Esophagus muscularis mucosa (tissue), 4 donors: ENCODE data around the gene KIF3A. TPM values are rescaled to one million over a fixed set of nuclear protein-coding genes. Genes with fewer than 3 reads are reported as not detected.

Experiments
- DNase-seq: peaks from one replicate; pipeline ENCODE4 v3.0.0-alpha.2; 2017; ENCODE audit errors: extremely low spot score
- H3K27ac ChIP-seq, 4 donors: fragments of 200-600 bp; sonication (generic); replicated peaks in 1 of 4; 1 replicate in 3 of 4; 2 replicates in 1 of 4; pipeline ENCODE4 v1.5.1; 2016 to 2019; ENCODE audit warnings: mild to moderate bottlenecking in 1 of 4
- H3K27me3 ChIP-seq, 4 donors: fragments of 200-600 bp; sonication (generic); one replicate each; pipeline versions ENCODE4 v1.5.1 to v1.6.0; 2016 to 2019
- H3K36me3 ChIP-seq, 4 donors: fragments of 200-600 bp; sonication (generic); one replicate each; pipeline ENCODE4 v1.5.1; 2016 to 2019
- H3K4me1 ChIP-seq, 4 donors: fragments of 200-600 bp; sonication (generic); one replicate each; pipeline ENCODE4 v1.5.1; 2016 to 2019
- H3K4me3 ChIP-seq, 4 donors: fragments of 200-600 bp; sonication (generic); 1 replicate in 2 of 4; 2 replicates in 2 of 4; pipeline ENCODE4 v1.5.1; 2016 to 2019; ENCODE audit warnings: mild to moderate bottlenecking in 4 of 4, moderate library complexity in 1 of 4
- H3K9me3 ChIP-seq, 4 donors: fragments of 200-600 bp; sonication (generic); 1 replicate in 3 of 4; 2 replicates in 1 of 4; pipeline ENCODE4 v1.5.1; 2016 to 2019
- EP300 ChIP-seq: sonication (generic); formaldehyde crosslinking; IDR thresholded peaks from one replicate; pipeline ENCODE4 v1.6.1; 2017; ENCODE audit warnings: antibody characterized with exemption
- POLR2A ChIP-seq: fragments of 450-650 bp; IDR thresholded peaks from one replicate; pipeline ENCODE4 v1.6.1; 2017; ENCODE audit warnings: antibody characterized with exemption, moderate library complexity, mild to moderate bottlenecking, low read depth
- POLR2AphosphoS5 ChIP-seq, 2 donors: sonication (generic); formaldehyde crosslinking; IDR thresholded peaks; one replicate each; pipeline ENCODE4 v1.6.1; 2017; ENCODE audit warnings: antibody characterized with exemption in 2 of 2
- WGBS: methylation state at CpG from one replicate; pipeline ENCODE4 v1.1.5; 2018; 5-methylcytosine and 5-hydroxymethylcytosine counted together
- intact Hi-C: fragments of 100-400 bp; cut with DNase I; formaldehyde crosslinking; loops from one replicate; pipeline ENCODE4 v1.15.1; 2023
- total RNA-seq, 4 donors: library from RNA; depleted of rRNA; stranded (reverse); fragments of >200 nt; gene quantifications; one replicate each; pipeline versions ENCODE4 v1.1.0 to v1.2.1, GENCODE V29; 2016
- TF ChIP-seq, protein P1 (sequence below), 3 experiments: fragments of 200-600 bp in 2 of 3; fragments of 450-650 bp in 1 of 3; sonication (generic) in 2 of 3; IDR thresholded peaks; one replicate each; pipeline ENCODE4 v1.5.1; 2017 to 2019; ENCODE audit warnings: antibody characterized with exemption in 3 of 3, mild to moderate bottlenecking in 2 of 3, moderate library complexity in 1 of 3

The KIF3A gene
- total RNA-seq, 4 donors from 2014 or later = 5.5 to 9.6 (median 8.3) TPM

DNA sequence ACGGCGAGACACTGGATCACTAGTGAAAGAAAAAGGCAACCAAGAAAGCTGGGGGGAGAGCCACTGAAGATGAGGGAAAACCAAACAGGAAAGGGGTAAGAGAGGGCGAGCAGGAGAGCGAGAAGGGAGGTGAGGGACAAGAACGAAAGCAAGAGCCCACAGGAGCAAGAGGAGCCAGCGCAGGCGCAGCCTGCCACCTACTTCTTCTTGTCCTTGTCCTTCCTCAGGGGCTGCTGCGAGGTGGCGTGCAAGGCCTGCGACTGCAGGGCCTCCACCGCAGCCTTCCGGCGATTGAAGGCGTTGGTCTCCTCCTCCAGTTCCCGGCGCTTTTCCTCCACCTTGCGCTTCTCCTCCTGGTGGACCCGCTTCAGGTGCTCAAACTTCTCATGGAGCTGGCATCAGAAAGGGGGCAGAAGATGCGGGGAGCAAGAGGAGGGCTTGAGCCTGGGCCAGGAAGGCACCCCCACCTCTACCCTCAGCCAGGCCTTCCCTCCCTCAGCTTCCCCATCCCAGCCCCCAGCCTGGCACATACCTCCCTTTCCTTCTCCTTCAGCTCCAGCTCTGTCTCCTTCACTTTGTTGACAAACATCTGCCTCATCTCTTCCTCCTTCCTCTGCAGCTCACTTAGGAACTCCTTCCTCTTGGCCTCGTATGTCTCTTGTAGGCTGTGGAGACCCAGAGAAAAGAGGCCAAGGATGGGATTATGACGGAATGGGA, 23.4 kb upstream of the KIF3A start:
- WGBS = 96% methylated on average over 21 of the region's 21 CpGs
- Histone ChIP-seq H3K27me3 (no peaks in the 10 kb centered on the region), H3K27ac (no peak overlapping the region), H3K36me3 (peaks cover 63 to 91% (median 81%) of the 10 kb centered on the region in 4 donors), H3K4me3 (no peak overlapping the region), H3K4me1 (peaks cover 0 to 2% (median under 1%) of the 10 kb centered on the region in 4 donors), H3K9me3 (no peaks in the 10 kb centered on the region)
- intact Hi-C loops = no loop called here
- TF ChIP-seq, protein P1, sequence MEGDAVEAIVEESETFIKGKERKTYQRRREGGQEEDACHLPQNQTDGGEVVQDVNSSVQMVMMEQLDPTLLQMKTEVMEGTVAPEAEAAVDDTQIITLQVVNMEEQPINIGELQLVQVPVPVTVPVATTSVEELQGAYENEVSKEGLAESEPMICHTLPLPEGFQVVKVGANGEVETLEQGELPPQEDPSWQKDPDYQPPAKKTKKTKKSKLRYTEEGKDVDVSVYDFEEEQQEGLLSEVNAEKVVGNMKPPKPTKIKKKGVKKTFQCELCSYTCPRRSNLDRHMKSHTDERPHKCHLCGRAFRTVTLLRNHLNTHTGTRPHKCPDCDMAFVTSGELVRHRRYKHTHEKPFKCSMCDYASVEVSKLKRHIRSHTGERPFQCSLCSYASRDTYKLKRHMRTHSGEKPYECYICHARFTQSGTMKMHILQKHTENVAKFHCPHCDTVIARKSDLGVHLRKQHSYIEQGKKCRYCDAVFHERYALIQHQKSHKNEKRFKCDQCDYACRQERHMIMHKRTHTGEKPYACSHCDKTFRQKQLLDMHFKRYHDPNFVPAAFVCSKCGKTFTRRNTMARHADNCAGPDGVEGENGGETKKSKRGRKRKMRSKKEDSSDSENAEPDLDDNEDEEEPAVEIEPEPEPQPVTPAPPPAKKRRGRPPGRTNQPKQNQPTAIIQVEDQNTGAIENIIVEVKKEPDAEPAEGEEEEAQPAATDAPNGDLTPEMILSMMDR (IDR thresholded peaks at IDR 0.05) = no peak
- TF ChIP-seq EP300 (no peak), POLR2AphosphoS5 (IDR thresholded peaks at IDR 0.05) (no peak), POLR2A (no peak)
- no peak for DNase-seq

DNA sequence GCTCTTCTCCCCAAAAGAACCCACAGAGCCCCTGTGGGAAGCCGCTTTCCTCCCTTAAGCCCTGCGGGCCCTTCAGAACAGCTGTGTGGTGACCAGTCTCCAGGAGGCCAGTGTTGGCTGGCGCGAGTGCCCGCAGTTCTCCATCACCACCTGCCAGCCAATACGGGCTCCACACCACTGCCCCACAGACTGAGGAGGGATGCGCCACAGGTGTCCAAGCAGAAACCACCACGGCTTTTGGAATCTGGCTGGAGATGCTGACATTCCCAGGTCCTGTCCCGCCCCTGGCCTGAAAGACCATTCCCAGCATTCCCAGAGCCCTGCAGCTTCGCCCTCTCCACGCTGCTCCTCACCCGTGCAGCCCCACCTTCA, 22.7 kb upstream of the KIF3A start:
- intact Hi-C loops = no loop called here
- WGBS = 92% methylated on average over 12 of the region's 12 CpGs
- H3K4me3 ChIP-seq = no peak overlapping the region
- no peaks in the 10 kb centered on the region for H3K27me3 ChIP-seq
- no peak overlapping the region for H3K27ac ChIP-seq
- DNase-seq = no peak
- no peaks in the 10 kb centered on the region for H3K4me1 ChIP-seq
- no peaks in the 10 kb centered on the region for H3K9me3 ChIP-seq
- H3K36me3 ChIP-seq = peaks cover 63 to 85% (median 77%) of the 10 kb centered on the region in 4 donors
- no peak for TF ChIP-seq POLR2A

DNA sequence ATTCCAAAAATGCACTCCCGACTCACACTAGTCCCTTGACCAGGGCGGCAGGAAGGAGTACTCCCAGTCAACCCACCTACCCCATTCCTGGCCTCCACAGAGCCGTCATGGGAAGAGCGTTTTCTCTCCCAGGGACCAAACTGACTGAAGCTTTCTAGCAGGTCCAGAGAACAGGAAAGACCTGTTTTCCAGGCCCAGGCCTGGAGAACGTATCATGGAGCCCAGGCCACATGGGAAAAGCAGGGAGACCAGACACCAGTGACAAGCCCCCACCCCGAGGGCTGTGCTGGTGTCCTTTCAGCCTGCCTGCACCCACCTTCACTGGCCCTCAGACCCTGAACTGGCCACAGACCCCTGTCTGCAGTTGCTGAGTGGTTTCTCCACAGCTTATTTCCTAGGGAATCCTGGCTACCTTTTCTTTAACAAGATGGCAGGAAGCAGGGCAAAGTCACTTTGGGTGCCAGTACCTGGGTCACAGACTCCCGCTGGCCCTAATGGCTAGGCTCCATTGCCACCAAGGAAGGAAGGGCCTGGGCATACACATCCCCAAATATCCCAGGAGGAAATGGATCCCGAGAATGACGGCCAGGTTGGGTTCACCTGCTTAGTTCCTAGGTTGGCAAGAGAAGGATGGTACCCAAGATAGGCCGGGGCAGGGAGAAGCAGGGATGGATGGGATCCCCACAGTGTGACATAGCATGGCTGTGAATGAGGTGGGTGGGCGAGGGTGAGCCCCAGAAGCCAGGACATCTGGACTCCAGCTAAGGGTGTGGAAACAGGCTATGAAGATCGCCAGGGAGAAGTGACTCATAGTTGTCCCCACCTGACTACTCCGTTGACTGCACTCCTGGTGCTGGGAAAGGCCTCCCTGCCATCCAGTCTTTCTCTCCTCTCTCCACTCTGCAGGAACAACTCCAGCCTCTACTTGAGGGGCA, 22.0 kb upstream of the KIF3A start:
- no peaks in the 10 kb centered on the region for H3K4me1 ChIP-seq
- H3K27me3 ChIP-seq = no peaks in the 10 kb centered on the region
- 92% methylated on average over 12 of the region's 13 CpGs for WGBS
- no peak overlapping the region for H3K4me3 ChIP-seq
- intact Hi-C loops = loop anchor here (10.0 kb wide), 1 partner anchor 55 kb away; the partner anchor contains the start of gene SOWAHA
- no peak for TF ChIP-seq EP300
- TF ChIP-seq POLR2A = no peak
- TF ChIP-seq, protein P1 (IDR thresholded peaks at IDR 0.05) = no peak
- TF ChIP-seq POLR2AphosphoS5 (IDR thresholded peaks at IDR 0.05) = no peak
- H3K27ac ChIP-seq = no peak overlapping the region
- DNase-seq = no peak
- peaks cover 57 to 79% (median 70%) of the 10 kb centered on the region in 4 donors for H3K36me3 ChIP-seq
- no peaks in the 10 kb centered on the region for H3K9me3 ChIP-seq

DNA sequence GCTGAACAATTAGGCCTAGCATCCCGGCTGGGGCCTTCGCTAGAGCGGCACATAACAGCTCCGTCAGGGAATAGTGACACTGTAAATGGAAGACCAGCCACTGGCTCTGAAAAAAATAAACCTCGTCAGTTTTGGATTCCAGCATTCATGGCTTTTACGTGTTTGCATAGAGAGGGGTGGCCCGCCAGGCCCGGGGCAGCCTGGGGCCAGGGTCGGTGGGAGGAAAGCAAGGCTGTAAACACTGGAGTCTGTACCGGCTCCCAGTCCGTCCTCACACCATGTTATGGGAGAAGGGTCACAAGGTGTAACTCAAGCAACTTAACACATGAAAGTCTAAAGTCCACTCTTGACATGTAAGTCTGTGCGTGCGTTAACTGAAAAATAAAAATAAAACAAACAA, 21.1 kb upstream of the KIF3A start:
- Histone ChIP-seq H3K9me3 (no peaks in the 10 kb centered on the region), H3K4me1 (no peaks in the 10 kb centered on the region), H3K36me3 (peaks cover 48 to 69% (median 61%) of the 10 kb centered on the region in 4 donors), H3K27ac (no peak overlapping the region), H3K4me3 (no peak overlapping the region), H3K27me3 (no peaks in the 10 kb centered on the region)
- WGBS = 88% methylated on average over 13 of the region's 13 CpGs
- no peak for DNase-seq
- intact Hi-C loops = loop anchor here (10.0 kb wide), 1 partner anchor 56 kb away; the partner anchor contains the start of gene SOWAHA
- no peak for TF ChIP-seq POLR2A
- TF ChIP-seq EP300 = no peak
- TF ChIP-seq, protein P1 (IDR thresholded peaks at IDR 0.05) = no peak
- TF ChIP-seq POLR2AphosphoS5 (IDR thresholded peaks at IDR 0.05) = no peak

DNA sequence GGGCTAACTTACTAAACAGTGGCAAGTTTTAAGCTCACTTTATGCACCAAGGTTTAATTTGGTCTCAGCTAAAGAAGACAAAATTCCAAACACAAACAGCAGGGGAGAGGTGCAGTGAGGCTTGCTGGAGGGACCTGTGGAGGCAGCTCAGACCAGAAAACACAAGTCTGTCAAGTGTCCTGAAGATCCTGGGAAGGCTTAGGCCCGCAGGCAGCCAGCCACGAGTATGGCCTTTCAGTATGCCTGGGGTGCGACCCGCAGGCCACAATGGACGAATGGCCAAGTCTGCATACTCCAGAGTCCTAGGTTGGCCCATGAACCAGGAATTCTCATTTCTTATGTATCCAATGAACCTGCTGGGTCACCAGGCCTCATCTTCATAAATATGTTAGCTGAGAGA, 19.2 kb upstream of the KIF3A start:
- Histone ChIP-seq H3K27me3 (no peaks in the 10 kb centered on the region), H3K9me3 (no peaks in the 10 kb centered on the region), H3K4me3 (no peak overlapping the region), H3K27ac (no peak overlapping the region), H3K4me1 (no peaks in the 10 kb centered on the region), H3K36me3 (peaks cover 30 to 58% (median 48%) of the 10 kb centered on the region in 4 donors)
- 75% methylated on average over 5 of the region's 5 CpGs for WGBS
- TF ChIP-seq POLR2A (no peak), EP300 (no peak), POLR2AphosphoS5 (IDR thresholded peaks at IDR 0.05) (no peak)
- TF ChIP-seq, protein P1 (IDR thresholded peaks at IDR 0.05) = no peak
- DNase-seq = no peak
- intact Hi-C loops = loop anchor here (10.0 kb wide), 1 partner anchor 58 kb away; the partner anchor contains the start of gene SOWAHA
